ENCODE results near the gene CCDC169. TPM values are rescaled to one million over a fixed set of nuclear protein-coding genes. Genes with fewer than 3 reads are reported as not detected.

The CCDC169 gene
- not detected for total RNA-seq
- 0.09 TPM for total RNA-seq (2013)

GRCh38 chr13:36297366-36298338 lies at the start of gene CCDC169:
TSS of gene CCDC169 (minus strand) at chr13:36297814. CDS start at chr13:36297719, 95 bp downstream.
- Mint-ChIP-seq H3K9me3 (no peaks in the 10 kb centered on the region), H3K4me3 (peak within 1 kb of the TSS; percentile 89), H3K27ac (peak within 1 kb of the TSS; percentile 10 to 83), H3K4me1 (peaks cover 12 to 19% of the 10 kb centered on the region in 2 donors), H3K36me3 (peaks cover 2% of the 10 kb centered on the region), H3K27me3 (ENCODE audit: low read depth in 2 of 2) (peaks cover 29 to 34% of the 10 kb centered on the region in 2 donors)
- no peaks in the 10 kb centered on the region for H3K36me3 ChIP-seq (ENCODE audit: control insufficient read depth, insufficient read depth, low read length)
- peak; percentile 73 to 91 (median 89) for ATAC-seq
- H3K27me3 ChIP-seq (ENCODE audit: control insufficient read depth, insufficient read depth, low read length), result peaks cover 8% of the 10 kb centered on the region
- TF ChIP-seq CTCF (IDR thresholded peaks at IDR 0.05), result no peak
- H3K4me3 ChIP-seq (ENCODE audit: low read length), result peak within 1 kb of the TSS; percentile 41
- no peak within 1 kb of the TSS for H3K27ac ChIP-seq (ENCODE audit: low read length)
- H3K4me1 ChIP-seq (ENCODE audit: control insufficient read depth, insufficient read depth, low read length), result peaks cover 13% of the 10 kb centered on the region
- intact Hi-C loops (cut with micrococcal nuclease), result loop anchor here (5.0 kb wide), 1 partner anchor 50 kb away; the partner anchor contains the start of gene SPART
- peak; percentile 54 to 67 for DNase-seq
- WGBS (ENCODE audit: insufficient coverage), result 2% methylated on average over 53 of the region's 53 CpGs
- no peaks in the 10 kb centered on the region for H3K9me3 ChIP-seq (ENCODE audit: control insufficient read depth, insufficient read depth, low read length)

- peak; percentile 90 to 92 for DNase-seq
- Mint-ChIP-seq H3K4me1 (peaks cover 36 to 38% of the 10 kb centered on the region in 2 donors), H3K9me3 (no peaks in the 10 kb centered on the region), H3K27me3 (ENCODE audit: low read depth in 2 of 2) (peaks cover 0 to 5% of the 10 kb centered on the region in 2 donors), H3K36me3 (no peaks in the 10 kb centered on the region), H3K27ac (peak within 1 kb of the TSS; percentile 98 to 99), H3K4me3 (peak within 1 kb of the TSS; percentile 99)
- Histone ChIP-seq H3K4me1 (ENCODE audit: control insufficient read depth, insufficient read depth, low read length) (peaks cover 8% of the 10 kb centered on the region), H3K4me3 (ENCODE audit: low read length) (peak within 1 kb of the TSS; percentile 69), H3K27me3 (ENCODE audit: control insufficient read depth, insufficient read depth, low read length) (no peaks in the 10 kb centered on the region), H3K36me3 (ENCODE audit: control insufficient read depth, insufficient read depth, low read length) (no peaks in the 10 kb centered on the region), H3K27ac (ENCODE audit: low read length) (peak within 1 kb of the TSS; percentile 93), H3K9me3 (ENCODE audit: control insufficient read depth, insufficient read depth, low read length) (no peaks in the 10 kb centered on the region)
- ATAC-seq, result peak; percentile 82 to 94 (median 85)
- intact Hi-C loops (cut with micrococcal nuclease), result loop anchor here (1.0 to 5.0 kb wide), 5 partner anchors 49 to 721 kb away; partner anchors contain the start of genes ALG5 and CCDC169
- WGBS (ENCODE audit: insufficient coverage), result 2% methylated on average over 83 of the region's 86 CpGs
- TF ChIP-seq CTCF (IDR thresholded peaks at IDR 0.05), result peak; percentile 93
Measured at GRCh38 chr13:36346222-36347083, 48.8 kb upstream of the CCDC169 start, which contains the start of gene SPART. TSS of gene SPART (minus strand) at chr13:36346394. CDS start at chr13:36335830, 10,564 bp downstream.

- Mint-ChIP-seq H3K9me3 (no peaks in the 10 kb centered on the region), H3K36me3 (no peaks in the 10 kb centered on the region), H3K4me3 (peak overlapping the region; percentile 96), H3K4me1 (peaks cover 41 to 42% of the 10 kb centered on the region in 2 donors), H3K27ac (peak overlapping the region; percentile 98 to 99), H3K27me3 (ENCODE audit: low read depth in 2 of 2) (peaks cover 0 to 5% of the 10 kb centered on the region in 2 donors)
- H3K9me3 ChIP-seq (ENCODE audit: control insufficient read depth, insufficient read depth, low read length), result no peaks in the 10 kb centered on the region
- peak overlapping the region; percentile 67 for H3K4me3 ChIP-seq (ENCODE audit: low read length)
- intact Hi-C loops (cut with micrococcal nuclease), result loop anchor here (1.0 to 5.0 kb wide), 5 partner anchors 48 to 722 kb away; partner anchors contain the start of genes ALG5 and CCDC169
- H3K4me1 ChIP-seq (ENCODE audit: control insufficient read depth, insufficient read depth, low read length), result peaks cover 8% of the 10 kb centered on the region
- DNase-seq, result peak; percentile 51 to 75
- no peaks in the 10 kb centered on the region for H3K36me3 ChIP-seq (ENCODE audit: control insufficient read depth, insufficient read depth, low read length)
- WGBS (ENCODE audit: insufficient coverage), result under 1% methylated on average over 49 of the region's 50 CpGs
- no peaks in the 10 kb centered on the region for H3K27me3 ChIP-seq (ENCODE audit: control insufficient read depth, insufficient read depth, low read length)
- TF ChIP-seq CTCF (IDR thresholded peaks at IDR 0.05), result no peak
- ATAC-seq, result peak; percentile 34 to 47 (median 38)
- peak overlapping the region; percentile 93 for H3K27ac ChIP-seq (ENCODE audit: low read length)
Measured at GRCh38 chr13:36345438-36346221, 48.0 kb upstream of the CCDC169 start.
